GM19240 (cell line): ENCODE data around the gene ADCY2.

ENCODE experiments used
- DNase-seq: peaks from one replicate; pipeline ENCODE4 v3.0.0; 2011; ENCODE audit warnings: low spot score; ENCODE audit not compliant: insufficient read length

Gene ADCY2

GRCh38 chr5:7824995-7825394 is 429.1 kb downstream of the ADCY2 start:
- DNase-seq: no peak

- no peak for DNase-seq
These were observed 429.7 kb downstream of the ADCY2 start for GRCh38 chr5:7825630-7826029.

GRCh38 chr5:7827610-7828009 is 431.7 kb downstream of the ADCY2 start:
- no peak for DNase-seq

- DNase-seq: no peak
These were observed 432.3 kb downstream of the ADCY2 start for GRCh38 chr5:7828269-7828668.

- DNase-seq: no peak
These were observed 439.0 kb downstream of the ADCY2 start for GRCh38 chr5:7834982-7835381.

- DNase-seq: no peak
These were observed 441.5 kb downstream of the ADCY2 start for GRCh38 chr5:7837403-7837802.

- DNase-seq: no peak
These were observed 446.6 kb downstream of the ADCY2 start for GRCh38 chr5:7842531-7842930.

- no peak for DNase-seq
These were observed 449.0 kb downstream of the ADCY2 start for GRCh38 chr5:7844901-7845300.

- DNase-seq: no peak
These were observed 449.6 kb downstream of the ADCY2 start for GRCh38 chr5:7845557-7845956.

GRCh38 chr5:7846327-7846726 is 450.4 kb downstream of the ADCY2 start:
- no peak for DNase-seq

GRCh38 chr5:7848296-7848695 is 452.4 kb downstream of the ADCY2 start:
- no peak for DNase-seq

GRCh38 chr5:7849681-7850394 is 453.9 kb downstream of the ADCY2 start:
- DNase-seq: no peak

- DNase-seq: no peak
These were observed 454.7 kb downstream of the ADCY2 start, which contains the start of gene CFAP90 for GRCh38 chr5:7850395-7851239. Gene CFAP90 (minus strand): TSS chr5:7851133. CDS start chr5:7851021, 112 bp downstream.

- no peak for DNase-seq
These were observed 455.3 kb downstream of the ADCY2 start for GRCh38 chr5:7851240-7851592.

GRCh38 chr5:7851617-7852289 is 455.8 kb downstream of the ADCY2 start:
- DNase-seq: no peak

GRCh38 chr5:7852542-7852941 is 456.6 kb downstream of the ADCY2 start:
- no peak for DNase-seq

- no peak for DNase-seq
These were observed 457.1 kb downstream of the ADCY2 start for GRCh38 chr5:7852988-7853387.

- DNase-seq: no peak
These were observed 459.7 kb downstream of the ADCY2 start for GRCh38 chr5:7855611-7856010.

GRCh38 chr5:7856855-7857254 is 460.9 kb downstream of the ADCY2 start:
- no peak for DNase-seq

GRCh38 chr5:7857361-7857760 is 461.4 kb downstream of the ADCY2 start:
- no peak for DNase-seq

- no peak for DNase-seq
These were observed 462.1 kb downstream of the ADCY2 start for GRCh38 chr5:7857926-7858632.

- no peak for DNase-seq
These were observed 470.3 kb downstream of the ADCY2 start for GRCh38 chr5:7866196-7866595.
